ENCODE data around the gene SLC22A17. TPM values are rescaled to one million over a fixed set of nuclear protein-coding genes. Genes with fewer than 3 reads are reported as not detected.
A peak's percentile ranks its signal among the peaks of the same experiment; 100 is the strongest.

Gene SLC22A17
- total and polyA plus RNA-seq, 2 donors: 30.5 to 40.8 TPM

- DNase-seq (ENCODE audit: extremely low spot score): no peak
- WGBS: 8% methylated on average over 21 of the region's 21 CpGs
- peaks cover 1% of the 10 kb centered on the region for H3K4me1 ChIP-seq (ENCODE audit: insufficient read depth)
- peak overlapping the region; percentile 57 for H3K4me3 ChIP-seq (ENCODE audit: low read depth, low read length)
- peak overlapping the region; percentile 97 for H3K27ac ChIP-seq (ENCODE audit: low read depth)
- H3K36me3 ChIP-seq (ENCODE audit: insufficient read depth): no peaks in the 10 kb centered on the region
Measured at GRCh38 chr14:23364164-23365035, 11.7 kb upstream of the SLC22A17 start.

- DNase-seq (ENCODE audit: extremely low spot score): no peak
- H3K27ac ChIP-seq (ENCODE audit: low read depth): no peak overlapping the region
- H3K36me3 ChIP-seq (ENCODE audit: insufficient read depth): no peaks in the 10 kb centered on the region
- no peak overlapping the region for H3K4me3 ChIP-seq (ENCODE audit: low read depth, low read length)
- H3K4me1 ChIP-seq (ENCODE audit: insufficient read depth): peaks cover 1% of the 10 kb centered on the region
- WGBS: 36% methylated on average over 3 of the region's 3 CpGs
Measured at GRCh38 chr14:23362200-23362599, 9.5 kb upstream of the SLC22A17 start.

- WGBS: 71% methylated on average over 6 of the region's 6 CpGs
- H3K4me1 ChIP-seq (ENCODE audit: insufficient read depth): peaks cover 1% of the 10 kb centered on the region
- H3K27ac ChIP-seq (ENCODE audit: low read depth): no peak overlapping the region
- H3K4me3 ChIP-seq (ENCODE audit: low read depth, low read length): no peak overlapping the region
- no peak for DNase-seq (ENCODE audit: extremely low spot score)
- no peaks in the 10 kb centered on the region for H3K36me3 ChIP-seq (ENCODE audit: insufficient read depth)
Measured at GRCh38 chr14:23361763-23362162, 9.1 kb upstream of the SLC22A17 start.

GRCh38 chr14:23361320-23361719 lies 8.6 kb upstream of the SLC22A17 start:
- H3K4me1 ChIP-seq (ENCODE audit: insufficient read depth): peaks cover 1% of the 10 kb centered on the region
- no peaks in the 10 kb centered on the region for H3K36me3 ChIP-seq (ENCODE audit: insufficient read depth)
- H3K27ac ChIP-seq (ENCODE audit: low read depth): no peak overlapping the region
- no peak for DNase-seq (ENCODE audit: extremely low spot score)
- H3K4me3 ChIP-seq (ENCODE audit: low read depth, low read length): no peak overlapping the region

- Histone ChIP-seq H3K27ac (ENCODE audit: low read depth) (no peak overlapping the region), H3K4me1 (ENCODE audit: insufficient read depth) (peaks cover 1% of the 10 kb centered on the region), H3K36me3 (ENCODE audit: insufficient read depth) (no peaks in the 10 kb centered on the region), H3K4me3 (ENCODE audit: low read depth, low read length) (no peak overlapping the region)
- DNase-seq (ENCODE audit: extremely low spot score): no peak
- whole genome bisulfite sequencing: 65% methylated on average over 11 of the region's 11 CpGs
Measured at GRCh38 chr14:23360496-23360895, 7.8 kb upstream of the SLC22A17 start.

- 86% methylated on average over 22 of the region's 22 CpGs for WGBS
- Histone ChIP-seq H3K27ac (ENCODE audit: low read depth) (no peak overlapping the region), H3K4me3 (ENCODE audit: low read depth, low read length) (no peak overlapping the region), H3K4me1 (ENCODE audit: insufficient read depth) (peaks cover 1% of the 10 kb centered on the region), H3K36me3 (ENCODE audit: insufficient read depth) (no peaks in the 10 kb centered on the region)
- DNase-seq (ENCODE audit: extremely low spot score): no peak
Measured at GRCh38 chr14:23359722-23360447, 7.2 kb upstream of the SLC22A17 start.

GRCh38 chr14:23359167-23359626 lies 6.5 kb upstream of the SLC22A17 start:
- 77% methylated on average over 11 of the region's 11 CpGs for WGBS
- DNase-seq (ENCODE audit: extremely low spot score): no peak
- Histone ChIP-seq H3K4me3 (ENCODE audit: low read depth, low read length) (no peak overlapping the region), H3K27ac (ENCODE audit: low read depth) (no peak overlapping the region), H3K4me1 (ENCODE audit: insufficient read depth) (peaks cover 1% of the 10 kb centered on the region), H3K36me3 (ENCODE audit: insufficient read depth) (no peaks in the 10 kb centered on the region)

GRCh38 chr14:23358553-23359166 lies 6.0 kb upstream of the SLC22A17 start:
- H3K27ac ChIP-seq (ENCODE audit: low read depth): no peak overlapping the region
- 85% methylated on average over 12 of the region's 12 CpGs for WGBS
- H3K36me3 ChIP-seq (ENCODE audit: insufficient read depth): no peaks in the 10 kb centered on the region
- DNase-seq (ENCODE audit: extremely low spot score): no peak
- H3K4me1 ChIP-seq (ENCODE audit: insufficient read depth): peaks cover 1% of the 10 kb centered on the region
- no peak overlapping the region for H3K4me3 ChIP-seq (ENCODE audit: low read depth, low read length)

GRCh38 chr14:23358042-23358441 lies 5.4 kb upstream of the SLC22A17 start:
- Histone ChIP-seq H3K36me3 (ENCODE audit: insufficient read depth) (no peaks in the 10 kb centered on the region), H3K4me3 (ENCODE audit: low read depth, low read length) (no peak overlapping the region), H3K4me1 (ENCODE audit: insufficient read depth) (peaks cover 1% of the 10 kb centered on the region), H3K27ac (ENCODE audit: low read depth) (no peak overlapping the region)
- no peak for DNase-seq (ENCODE audit: extremely low spot score)
- 76% methylated on average over 3 of the region's 3 CpGs for WGBS

- Histone ChIP-seq H3K4me1 (ENCODE audit: insufficient read depth) (peaks cover 1% of the 10 kb centered on the region), H3K4me3 (ENCODE audit: low read depth, low read length) (no peak overlapping the region), H3K36me3 (ENCODE audit: insufficient read depth) (no peaks in the 10 kb centered on the region), H3K27ac (ENCODE audit: low read depth) (no peak overlapping the region)
- 90% methylated on average over 8 of the region's 8 CpGs for WGBS
- no peak for DNase-seq (ENCODE audit: extremely low spot score)
Measured at GRCh38 chr14:23357261-23357660, 4.6 kb upstream of the SLC22A17 start.

- no peak for DNase-seq (ENCODE audit: extremely low spot score)
- no peaks in the 10 kb centered on the region for H3K36me3 ChIP-seq (ENCODE audit: insufficient read depth)
- 92% methylated on average over 4 of the region's 4 CpGs for WGBS
- peaks cover 3% of the 10 kb centered on the region for H3K4me1 ChIP-seq (ENCODE audit: insufficient read depth)
- no peak overlapping the region for H3K4me3 ChIP-seq (ENCODE audit: low read depth, low read length)
- H3K27ac ChIP-seq (ENCODE audit: low read depth): no peak overlapping the region
Measured at GRCh38 chr14:23356662-23357061, 4.0 kb upstream of the SLC22A17 start.

- H3K27ac ChIP-seq (ENCODE audit: low read depth): no peak overlapping the region
- no peak for DNase-seq (ENCODE audit: extremely low spot score)
- no peak overlapping the region for H3K4me3 ChIP-seq (ENCODE audit: low read depth, low read length)
- WGBS: 86% methylated on average over 6 of the region's 6 CpGs
- no peaks in the 10 kb centered on the region for H3K36me3 ChIP-seq (ENCODE audit: insufficient read depth)
- peaks cover 2% of the 10 kb centered on the region for H3K4me1 ChIP-seq (ENCODE audit: insufficient read depth)
Measured at GRCh38 chr14:23355871-23356435, 3.3 kb upstream of the SLC22A17 start.

- 82% methylated on average over 6 of the region's 6 CpGs for WGBS
- no peak for DNase-seq (ENCODE audit: extremely low spot score)
- no peak overlapping the region for H3K4me3 ChIP-seq (ENCODE audit: low read depth, low read length)
Measured at GRCh38 chr14:23354990-23355389, 2.3 kb upstream of the SLC22A17 start.

More at GRCh38 chr14:23354990-23355389, 2.3 kb upstream of the SLC22A17 start:
- peaks cover 2% of the 10 kb centered on the region for H3K4me1 ChIP-seq (ENCODE audit: insufficient read depth)
- H3K36me3 ChIP-seq (ENCODE audit: insufficient read depth): no peaks in the 10 kb centered on the region
- H3K27ac ChIP-seq (ENCODE audit: low read depth): no peak overlapping the region
